Spleen (tissue), 7 donors: Measurements from ENCODE around the gene MACROD2.

Experiments
- POLR2A ChIP-seq, 3 donors: fragments of 450-650 bp; IDR thresholded peaks; one replicate each; pipeline ENCODE4 v1.5.1; 2017; ENCODE audit warnings: antibody characterized with exemption in 3 of 3, mild to moderate bottlenecking in 1 of 3
- POLR2AphosphoS5 ChIP-seq, 3 donors: sonication (generic); formaldehyde crosslinking; IDR thresholded peaks; one replicate each; pipeline ENCODE4 v1.5.1; 2017; ENCODE audit warnings: antibody characterized with exemption in 3 of 3
- TF ChIP-seq, protein P1 (sequence below), 11 experiments: fragments of 200-600 bp in 7 of 11; fragments of 450-650 bp in 4 of 11; sonication (generic) in 4 of 11; IDR thresholded peaks in 8 of 11; conservative IDR thresholded peaks in 3 of 11; 1 replicate in 7 of 11; 2 replicates in 4 of 11; pipeline versions ENCODE4 v1.4.0 to v1.8.0; 2016 to 2021; ENCODE audit warnings: antibody characterized with exemption in 11 of 11, inconsistent platforms in 4 of 11, mild to moderate bottlenecking in 1 of 11
- donor health status: DM: no; HTN: no; CAD: no; lungs with moderate emphysema.
- donor health status: DM: no; HTN: no; CAD: no.
- donor health status: DM: no; HTN: no; CAD: no.

DNA sequence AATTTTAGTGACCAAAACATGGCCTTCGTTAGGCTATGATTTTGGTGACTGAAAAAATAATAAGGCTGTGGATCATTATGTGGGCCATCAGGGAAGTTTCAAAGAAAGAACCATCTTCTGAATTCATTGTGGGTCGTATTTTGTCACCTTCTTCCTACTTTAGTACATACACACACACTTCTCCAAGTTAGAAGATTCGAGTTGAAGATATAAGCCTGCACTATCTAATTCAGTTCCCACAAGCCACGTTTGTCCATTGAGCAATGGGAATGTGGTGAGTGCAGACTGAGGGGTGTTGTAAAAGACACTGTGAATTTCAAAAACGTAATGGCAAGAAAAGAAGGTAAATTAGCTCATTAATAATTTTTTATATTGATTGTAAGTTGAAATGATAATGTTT is 1812.0 kb downstream of the MACROD2 start:
- TF ChIP-seq POLR2AphosphoS5 (IDR thresholded peaks at IDR 0.05), result no peak
- TF ChIP-seq, protein P1, sequence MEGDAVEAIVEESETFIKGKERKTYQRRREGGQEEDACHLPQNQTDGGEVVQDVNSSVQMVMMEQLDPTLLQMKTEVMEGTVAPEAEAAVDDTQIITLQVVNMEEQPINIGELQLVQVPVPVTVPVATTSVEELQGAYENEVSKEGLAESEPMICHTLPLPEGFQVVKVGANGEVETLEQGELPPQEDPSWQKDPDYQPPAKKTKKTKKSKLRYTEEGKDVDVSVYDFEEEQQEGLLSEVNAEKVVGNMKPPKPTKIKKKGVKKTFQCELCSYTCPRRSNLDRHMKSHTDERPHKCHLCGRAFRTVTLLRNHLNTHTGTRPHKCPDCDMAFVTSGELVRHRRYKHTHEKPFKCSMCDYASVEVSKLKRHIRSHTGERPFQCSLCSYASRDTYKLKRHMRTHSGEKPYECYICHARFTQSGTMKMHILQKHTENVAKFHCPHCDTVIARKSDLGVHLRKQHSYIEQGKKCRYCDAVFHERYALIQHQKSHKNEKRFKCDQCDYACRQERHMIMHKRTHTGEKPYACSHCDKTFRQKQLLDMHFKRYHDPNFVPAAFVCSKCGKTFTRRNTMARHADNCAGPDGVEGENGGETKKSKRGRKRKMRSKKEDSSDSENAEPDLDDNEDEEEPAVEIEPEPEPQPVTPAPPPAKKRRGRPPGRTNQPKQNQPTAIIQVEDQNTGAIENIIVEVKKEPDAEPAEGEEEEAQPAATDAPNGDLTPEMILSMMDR (IDR thresholded peaks at IDR 0.05 in 8 of 11, conservative IDR thresholded peaks at IDR 0.05 in 3 of 11), result no peak
- TF ChIP-seq POLR2A (IDR thresholded peaks at IDR 0.05), result no peak
